Measurements from ENCODE around the gene CFAP77.

CFAP77 gene

GRCh38 chr9:132516911-132517310 is 106.9 kb downstream of the CFAP77 start:
- no peak overlapping the region for H3K4me3 ChIP-seq (replicated peaks; ENCODE audit: low read depth, low read length)
- no peak for TF ChIP-seq CTCF (IDR thresholded peaks at IDR 0.05; ENCODE audit: low read length, missing control alignments)
- DNase-seq (ENCODE audit: low read depth): no peak

- TF ChIP-seq CTCF (IDR thresholded peaks at IDR 0.05; ENCODE audit: low read length, missing control alignments): no peak
- no peak for DNase-seq (ENCODE audit: low read depth)
- H3K4me3 ChIP-seq (replicated peaks; ENCODE audit: low read depth, low read length): no peak overlapping the region
Observed at GRCh38 chr9:132517815-132518550, 108.0 kb downstream of the CFAP77 start.

GRCh38 chr9:132518626-132519025 is 108.6 kb downstream of the CFAP77 start:
- no peak for TF ChIP-seq CTCF (IDR thresholded peaks at IDR 0.05; ENCODE audit: low read length, missing control alignments)
- no peak for DNase-seq (ENCODE audit: low read depth)
- no peak overlapping the region for H3K4me3 ChIP-seq (replicated peaks; ENCODE audit: low read depth, low read length)

- H3K4me3 ChIP-seq (replicated peaks; ENCODE audit: low read depth, low read length): no peak overlapping the region
- DNase-seq (ENCODE audit: low read depth): no peak
- TF ChIP-seq CTCF (IDR thresholded peaks at IDR 0.05; ENCODE audit: low read length, missing control alignments): no peak
Observed at GRCh38 chr9:132519033-132519432, 109.0 kb downstream of the CFAP77 start.

- TF ChIP-seq CTCF (IDR thresholded peaks at IDR 0.05; ENCODE audit: low read length, missing control alignments): no peak
- no peak overlapping the region for H3K4me3 ChIP-seq (replicated peaks; ENCODE audit: low read depth, low read length)
- DNase-seq (ENCODE audit: low read depth): no peak
Observed at GRCh38 chr9:132520612-132521011, 110.6 kb downstream of the CFAP77 start.

GRCh38 chr9:132525308-132526023 is 115.5 kb downstream of the CFAP77 start:
- H3K4me3 ChIP-seq (replicated peaks; ENCODE audit: low read depth, low read length): no peak overlapping the region
- no peak for DNase-seq (ENCODE audit: low read depth)
- no peak for TF ChIP-seq CTCF (IDR thresholded peaks at IDR 0.05; ENCODE audit: low read length, missing control alignments)
